ENCODE results near the gene BTRC. TPM values are rescaled to one million over a fixed set of nuclear protein-coding genes. Genes with fewer than 3 reads are reported as not detected.

The BTRC gene
- total RNA-seq, 1 experiment from 2014 or later, result 29.1 TPM

DNA sequence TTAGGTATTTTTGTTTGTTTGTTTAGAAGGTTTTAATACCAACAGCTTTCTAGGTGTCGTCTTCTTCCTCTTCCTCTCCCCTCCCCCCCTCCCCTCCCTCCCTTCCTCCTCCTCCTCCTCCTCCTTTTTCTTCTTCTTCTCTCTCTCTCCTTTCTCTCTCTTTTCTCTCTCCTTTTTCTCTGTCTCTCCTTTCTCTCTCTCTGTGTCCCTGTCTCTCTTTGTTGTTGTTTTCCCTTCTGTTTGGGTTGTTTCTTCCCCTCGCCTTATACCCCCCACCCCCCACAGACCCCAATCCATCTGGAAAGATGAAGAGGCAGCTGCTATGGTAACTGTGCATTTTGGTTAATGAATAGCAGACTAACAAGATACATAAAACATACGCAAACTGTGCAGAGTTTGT lies 75.5 kb downstream of the BTRC start:
- H3K4me1 ChIP-seq (ENCODE audit: control insufficient read depth in 1 of 2, insufficient read depth in 2 of 2, low read length in 2 of 2), result no peaks in the 10 kb centered on the region
- H3K4me2 ChIP-seq (ENCODE audit: low read length), result no peak overlapping the region
- DNase-seq (ENCODE audit: low read depth, low spot score) (no peak), ATAC-seq (no peak)
- TF ChIP-seq MAX (IDR thresholded peaks at IDR 0.05), result no peak
- TF ChIP-seq SP1 (IDR thresholded peaks at IDR 0.05; ENCODE audit: low read depth), result no peak
- no peak for TF ChIP-seq FOSL1 (IDR thresholded peaks at IDR 0.05; ENCODE audit: low read depth)
- TF ChIP-seq ATF3 (IDR thresholded peaks at IDR 0.05), result no peak
- TF ChIP-seq POLR2AphosphoS5 (IDR thresholded peaks at IDR 0.05; ENCODE audit: low read depth, low read length), result no peak
- TF ChIP-seq CBX3 (IDR thresholded peaks at IDR 0.05; ENCODE audit: low read depth), result no peak
- TF ChIP-seq, protein P1, sequence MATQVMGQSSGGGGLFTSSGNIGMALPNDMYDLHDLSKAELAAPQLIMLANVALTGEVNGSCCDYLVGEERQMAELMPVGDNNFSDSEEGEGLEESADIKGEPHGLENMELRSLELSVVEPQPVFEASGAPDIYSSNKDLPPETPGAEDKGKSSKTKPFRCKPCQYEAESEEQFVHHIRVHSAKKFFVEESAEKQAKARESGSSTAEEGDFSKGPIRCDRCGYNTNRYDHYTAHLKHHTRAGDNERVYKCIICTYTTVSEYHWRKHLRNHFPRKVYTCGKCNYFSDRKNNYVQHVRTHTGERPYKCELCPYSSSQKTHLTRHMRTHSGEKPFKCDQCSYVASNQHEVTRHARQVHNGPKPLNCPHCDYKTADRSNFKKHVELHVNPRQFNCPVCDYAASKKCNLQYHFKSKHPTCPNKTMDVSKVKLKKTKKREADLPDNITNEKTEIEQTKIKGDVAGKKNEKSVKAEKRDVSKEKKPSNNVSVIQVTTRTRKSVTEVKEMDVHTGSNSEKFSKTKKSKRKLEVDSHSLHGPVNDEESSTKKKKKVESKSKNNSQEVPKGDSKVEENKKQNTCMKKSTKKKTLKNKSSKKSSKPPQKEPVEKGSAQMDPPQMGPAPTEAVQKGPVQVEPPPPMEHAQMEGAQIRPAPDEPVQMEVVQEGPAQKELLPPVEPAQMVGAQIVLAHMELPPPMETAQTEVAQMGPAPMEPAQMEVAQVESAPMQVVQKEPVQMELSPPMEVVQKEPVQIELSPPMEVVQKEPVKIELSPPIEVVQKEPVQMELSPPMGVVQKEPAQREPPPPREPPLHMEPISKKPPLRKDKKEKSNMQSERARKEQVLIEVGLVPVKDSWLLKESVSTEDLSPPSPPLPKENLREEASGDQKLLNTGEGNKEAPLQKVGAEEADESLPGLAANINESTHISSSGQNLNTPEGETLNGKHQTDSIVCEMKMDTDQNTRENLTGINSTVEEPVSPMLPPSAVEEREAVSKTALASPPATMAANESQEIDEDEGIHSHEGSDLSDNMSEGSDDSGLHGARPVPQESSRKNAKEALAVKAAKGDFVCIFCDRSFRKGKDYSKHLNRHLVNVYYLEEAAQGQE (IDR thresholded peaks at IDR 0.05; ENCODE audit: low read depth), result no peak
- no peak for TF ChIP-seq EGR1 (IDR thresholded peaks at IDR 0.05; ENCODE audit: low read depth)
- TF ChIP-seq TCF7L2 (IDR thresholded peaks at IDR 0.05; ENCODE audit: borderline replicate concordance, extremely low read depth, insufficient read depth, insufficient read length), result no peak
- TF ChIP-seq YY1 (IDR thresholded peaks at IDR 0.05; ENCODE audit: extremely low read depth, insufficient replicate concordance, low read depth, low read length), result no peak
- TF ChIP-seq ZNF274 (IDR thresholded peaks at IDR 0.05; ENCODE audit: low read depth, low read length), result no peak
- TF ChIP-seq POLR2A (IDR thresholded peaks at IDR 0.05; ENCODE audit: borderline replicate concordance, extremely low read depth, insufficient read depth, insufficient read length), result no peak
- H3K36me3 ChIP-seq (ENCODE audit: control insufficient read depth in 1 of 2, insufficient read depth in 2 of 2, low read length in 2 of 2), result no peaks in the 10 kb centered on the region
- CTCF ChIA-PET, result interaction anchor here (1.3 kb wide), 1 partner anchor 15 kb away, joined by 3 read pairs; no protein-coding TSS in a partner anchor
- RAD21 ChIA-PET (ENCODE audit: low non-redundant PET in 1 of 2, low total read pairs in 2 of 2, uncharacterized antibody in 2 of 2, unreplicated experiment in 2 of 2), result no interaction called here
- H3K9me3 ChIP-seq (ENCODE audit: control insufficient read depth in 1 of 2, insufficient read depth in 1 of 2, low read depth in 1 of 2, low read length in 2 of 2), result no peaks in the 10 kb centered on the region
- no peaks in the 10 kb centered on the region for H3K27me3 ChIP-seq (ENCODE audit: insufficient read depth, low read length)
- no peak overlapping the region for H3K9ac ChIP-seq (ENCODE audit: low read length)
- H3K79me2 ChIP-seq (ENCODE audit: insufficient read depth, low read length), result no peaks in the 10 kb centered on the region
- H3K9me2 ChIP-seq (ENCODE audit: insufficient read depth), result no peaks in the 10 kb centered on the region
- no peaks in the 10 kb centered on the region for H4K20me1 ChIP-seq (ENCODE audit: insufficient read depth)
- H3K27ac ChIP-seq (ENCODE audit: low read depth, low read length), result no peak overlapping the region
- no peak overlapping the region for H3K4me3 ChIP-seq (replicated peaks in 1 of 2; ENCODE audit: low read depth in 1 of 2, low read length in 2 of 2)
- H2AFZ ChIP-seq (ENCODE audit: low read depth, low read length, poor library complexity, severe bottlenecking), result no peak overlapping the region
- intact Hi-C loops (cut with micrococcal nuclease), result no loop called here
- POLR2A ChIA-PET, result no interaction called here
- no TSS peak for BruUV-seq (replicated peaks)

Measured in HCT116 (cell line).